Caki2 (cell line): ENCODE results near the gene HHAT. TPM values are rescaled to one million over a fixed set of nuclear protein-coding genes. Genes with fewer than 3 reads are reported as not detected.

Source experiments
- total RNA-seq: library from RNA; depleted of rRNA; stranded (reverse); fragments of >200 nt; shearing (Covaris generic); gene quantifications from 2 replicates; pipeline ENCODE4 v1.2.3, GENCODE V29; 2014; ENCODE audit warnings: low replicate concordance; rRNA removed

HHAT gene
- total RNA-seq, 1 experiment from 2014 or later = 6.2 TPM

Other genes with a start within 250 kb of the HHAT start
- gene SERTAD4, start 96.1 kb upstream of the HHAT start, total RNA-seq = 0.95 and 1.1 TPM in 2 replicates